Keratinocyte (primary cell): ENCODE measurements around the gene KCND2. TPM values are rescaled to one million over a fixed set of nuclear protein-coding genes. Genes with fewer than 3 reads are reported as not detected.

Experiments
- DNase-seq: peaks from one replicate; pipeline ENCODE4 v3.0.0-alpha.2; 2011; ENCODE audit warnings: low read depth, missing footprints, low spot score
- FAIRE-seq: peaks from 2 replicates; lab custom pipeline; 2011; peaks lifted over from hg19 to GRCh38; lab: Jason Lieb, UNC
- H2AFZ ChIP-seq: 2 replicates; pipeline ENCODE4 v1.6.0; 2012; ENCODE audit warnings: low read length, control low read depth, inconsistent platforms; ENCODE audit not compliant: control insufficient read depth
- H3K27ac ChIP-seq: 2 replicates; pipeline ENCODE4 v1.5.1; 2011; ENCODE audit warnings: low read length; ENCODE audit not compliant: control insufficient read depth, insufficient read depth
- H3K27me3 ChIP-seq: 3 replicates; pipeline ENCODE4 v1.6.0; 2011; ENCODE audit warnings: low read length; ENCODE audit not compliant: control insufficient read depth, insufficient read depth; ENCODE audit errors: extremely low read depth
- H3K36me3 ChIP-seq, 2 experiments: 2 replicates in 1 of 2; 3 replicates in 1 of 2; pipeline ENCODE4 v1.5.1; 2011; ENCODE audit warnings: low read length in 2 of 2, mild to moderate bottlenecking in 1 of 2; ENCODE audit not compliant: control insufficient read depth in 2 of 2, insufficient read depth in 2 of 2; ENCODE audit errors: extremely low read depth in 1 of 2
- H3K4me1 ChIP-seq: 3 replicates; pipeline ENCODE4 v1.5.1; 2011; ENCODE audit warnings: low read length; ENCODE audit not compliant: control insufficient read depth, insufficient read depth; ENCODE audit errors: extremely low read depth
- H3K4me2 ChIP-seq: 3 replicates; pipeline ENCODE4 v1.6.0; 2011; ENCODE audit warnings: low read depth, low read length; ENCODE audit not compliant: control insufficient read depth, insufficient read depth; ENCODE audit errors: extremely low read depth
- H3K4me3 ChIP-seq, 3 experiments: fragments of 200-600 bp in 1 of 3; sonication (generic) in 1 of 3; 2 replicates in 2 of 3; 3 replicates in 1 of 3; pipeline ENCODE4 v1.5.1; 2011 to 2016; ENCODE audit warnings: low read length in 3 of 3, mild to moderate bottlenecking in 3 of 3, control low read depth in 2 of 3, inconsistent platforms in 1 of 3, low read depth in 1 of 3, mixed read lengths in 1 of 3, mixed run types in 1 of 3, moderate library complexity in 1 of 3; ENCODE audit not compliant: control insufficient read depth in 2 of 3, insufficient read depth in 2 of 3; ENCODE audit errors: extremely low read depth in 1 of 3
- H3K79me2 ChIP-seq: 2 replicates; pipeline ENCODE4 v1.6.0; 2012; ENCODE audit warnings: low read length; ENCODE audit not compliant: control insufficient read depth, insufficient read depth
- H3K9ac ChIP-seq: 3 replicates; pipeline ENCODE4 v1.6.0; 2011; ENCODE audit warnings: low read length; ENCODE audit not compliant: control insufficient read depth, insufficient read depth; ENCODE audit errors: extremely low read depth
- H3K9me1 ChIP-seq: 3 replicates; pipeline ENCODE4 v1.6.0; 2011; ENCODE audit warnings: low read length; ENCODE audit not compliant: control insufficient read depth, insufficient read depth; ENCODE audit errors: extremely low read depth
- H3K9me3 ChIP-seq: 2 replicates; pipeline ENCODE4 v1.5.1; 2012; ENCODE audit warnings: low read depth, low read length; ENCODE audit not compliant: control insufficient read depth
- H4K20me1 ChIP-seq: 3 replicates; pipeline ENCODE4 v1.6.0; 2011; ENCODE audit warnings: low read length; ENCODE audit not compliant: control insufficient read depth, insufficient read depth; ENCODE audit errors: extremely low read depth
- CTCF ChIP-seq, 3 experiments: IDR thresholded peaks in 1 of 3; conservative IDR thresholded peaks in 1 of 3; optimal IDR thresholded peaks in 1 of 3; 2 replicates in 2 of 3; 3 replicates in 1 of 3; pipeline versions ENCODE3 to v1.5.1; 2011; ENCODE audit warnings: low read length in 3 of 3, mild to moderate bottlenecking in 3 of 3, moderate library complexity in 2 of 3, control low read depth in 1 of 3, inconsistent platforms in 1 of 3; ENCODE audit not compliant: insufficient read depth in 2 of 3; ENCODE audit errors: extremely low read depth in 1 of 3
- EZH2 ChIP-seq: IDR thresholded peaks from one replicate; pipeline ENCODE4 v1.6.1; 2012; ENCODE audit warnings: inconsistent platforms, mild to moderate bottlenecking, low read length, moderate library complexity
- dilution Hi-C: fragments of 300-500 bp; cut with MboI; formaldehyde crosslinking; loops from one replicate; pipeline ENCODE4 v1.7.0; 2020; ENCODE audit warnings: low sequenced_read_pairs; ENCODE audit not compliant: extremely low pct_ligation_motif_present
- polyA plus RNA-seq, 5 experiments: library from polyadenylated mRNA; depleted of rRNA in 3 of 5; stranded (reverse) in 3 of 5; stranded (forward) in 1 of 5; unstranded in 1 of 5; fragments of >200 nt; gene quantifications; 1 replicate in 1 of 5; 2 replicates in 3 of 5; 3 replicates in 1 of 5; pipeline versions ENCODE4 v1.2.1 to v1.2.3, GENCODE V29; 2011 to 2012; ENCODE audit warnings: missing spikeins in 2 of 5, low read depth in 1 of 5, low replicate concordance in 1 of 5

Gene KCND2
- polyA plus RNA-seq, 1 donor (not counting 4 experiments of a cell fraction or from before 2014, with no cell fraction given), result not detected

DNA sequence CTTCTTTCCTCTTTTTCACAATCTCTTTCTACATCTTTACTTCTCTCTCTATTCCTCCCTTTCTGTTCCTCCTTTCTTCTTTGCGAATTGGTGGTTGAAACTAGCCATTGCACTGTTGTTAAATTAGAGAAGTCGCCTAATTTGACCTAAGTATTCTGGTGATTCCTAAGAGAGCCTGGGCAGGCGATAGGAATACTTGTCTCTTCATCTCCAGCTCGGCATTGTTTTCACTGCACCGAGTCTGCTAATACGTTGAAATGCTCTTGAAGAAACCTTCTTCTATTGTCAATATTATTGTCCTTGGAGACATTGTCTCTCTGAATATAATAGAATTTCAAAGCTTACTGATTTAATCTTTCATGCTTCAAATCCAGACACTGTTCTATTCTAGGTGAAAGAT is 31.7 kb downstream of the KCND2 start:
- Histone ChIP-seq H3K4me2 (no peak overlapping the region), H3K36me3 (no peaks in the 10 kb centered on the region), H3K4me3 (no peak overlapping the region), H3K4me1 (no peaks in the 10 kb centered on the region), H3K9ac (no peak overlapping the region), H3K27ac (no peak overlapping the region), H2AFZ (no peak overlapping the region), H4K20me1 (no peaks in the 10 kb centered on the region), H3K9me1 (no peaks in the 10 kb centered on the region), H3K9me3 (no peaks in the 10 kb centered on the region), H3K27me3 (no peaks in the 10 kb centered on the region), H3K79me2 (no peaks in the 10 kb centered on the region)
- DNase-seq (no peak), FAIRE-seq (no peak)
- dilution Hi-C loops, result no loop called here
- TF ChIP-seq EZH2 (no peak), CTCF (optimal IDR thresholded peaks at IDR 0.05 in 1 of 3, IDR thresholded peaks at IDR 0.05 in 1 of 3, conservative IDR thresholded peaks at IDR 0.05 in 1 of 3; ENCODE audit: extremely low read depth in 1 of 3, insufficient read depth in 2 of 3, low read length in 3 of 3) (no peak)

GRCh38 chr7:120307991-120308545 is 35.1 kb downstream of the KCND2 start:
- H3K4me2 ChIP-seq, result no peak overlapping the region
- H3K4me1 ChIP-seq, result no peaks in the 10 kb centered on the region
- no peaks in the 10 kb centered on the region for H3K36me3 ChIP-seq
- no peak overlapping the region for H3K4me3 ChIP-seq
- no peak for FAIRE-seq
- H3K9ac ChIP-seq, result no peak overlapping the region
- no peaks in the 10 kb centered on the region for H3K9me3 ChIP-seq
- no peaks in the 10 kb centered on the region for H3K9me1 ChIP-seq
- H3K27me3 ChIP-seq, result no peaks in the 10 kb centered on the region
- TF ChIP-seq CTCF (optimal IDR thresholded peaks at IDR 0.05 in 1 of 3, IDR thresholded peaks at IDR 0.05 in 1 of 3, conservative IDR thresholded peaks at IDR 0.05 in 1 of 3; ENCODE audit: extremely low read depth in 1 of 3, insufficient read depth in 2 of 3, low read length in 3 of 3), result no peak
- no peak for TF ChIP-seq EZH2
- H2AFZ ChIP-seq, result no peak overlapping the region
- dilution Hi-C loops, result no loop called here
- H4K20me1 ChIP-seq, result no peaks in the 10 kb centered on the region
- no peaks in the 10 kb centered on the region for H3K79me2 ChIP-seq
- H3K27ac ChIP-seq, result no peak overlapping the region
- DNase-seq, result no peak
